SK-N-SH treated with all-trans-retinoic acid at 6 μM for 48 hours (cell line): ENCODE data around the gene CASP5.

Experiments
- CSDC2 ChIP-seq: fragments of 250-450 bp; sonication (Bioruptor Pico); IDR thresholded peaks from 2 replicates; pipeline ENCODE4 v1.5.0; 2020; ENCODE audit warnings: mild to moderate bottlenecking, moderate library complexity
- CSRNP3 ChIP-seq: fragments of 250-450 bp; sonication (Bioruptor Pico); IDR thresholded peaks from 2 replicates; pipeline ENCODE4 v1.5.1; 2021; ENCODE audit warnings: mild to moderate bottlenecking, moderate library complexity
- GLIS3 ChIP-seq: fragments of 250-450 bp; sonication (Bioruptor Pico); IDR thresholded peaks from 2 replicates; pipeline ENCODE4 v1.5.0; 2020; ENCODE audit warnings: mild to moderate bottlenecking, moderate library complexity
- PATZ1 ChIP-seq: fragments of 250-450 bp; sonication (Bioruptor Pico); IDR thresholded peaks from 2 replicates; pipeline ENCODE4 v1.8.0; 2020; ENCODE audit warnings: mild to moderate bottlenecking, moderate library complexity, borderline replicate concordance
- RARB ChIP-seq: fragments of 250-450 bp; sonication (Bioruptor Pico); IDR thresholded peaks from 2 replicates; pipeline ENCODE4 v1.8.0; 2021; ENCODE audit warnings: mild to moderate bottlenecking, moderate library complexity
- ZNF565 ChIP-seq: fragments of 450-650 bp; formaldehyde crosslinking; conservative IDR thresholded peaks from 2 replicates; pipeline ENCODE4 v1.5.0; 2020; ENCODE audit warnings: low read depth, mild to moderate bottlenecking, moderate library complexity

- TF ChIP-seq PATZ1 (no peak), RARB (no peak), CSDC2 (no peak), GLIS3 (CRISPR knock-in tag) (no peak), ZNF565 (CRISPR knock-in tag) (no peak), CSRNP3 (no peak)
These were observed 19.2 kb upstream of the CASP5 start for GRCh38 chr11:105042178-105042577.
